ENCODE data around the gene GNB1L. TPM values are rescaled to one million over a fixed set of nuclear protein-coding genes. Genes with fewer than 3 reads are reported as not detected.

GNB1L gene
- total and polyA plus RNA-seq, 7 donors, result 2.5 to 15.0 (median 5.3) TPM

GRCh38 chr22:19810381-19811201, 44.1 kb downstream of the GNB1L start:
- 89 to 95% methylated on average over 23 of the region's 23 CpGs for WGBS, 2 donors
- DNase-seq, result peak; percentile 56
- no peak overlapping the region for H3K4me3 ChIP-seq
- TF ChIP-seq EP300 (IDR thresholded peaks at IDR 0.05) (no peak), POLR2A (IDR thresholded peaks at IDR 0.05) (no peak), POLR2AphosphoS5 (IDR thresholded peaks at IDR 0.05) (no peak), CTCF (IDR thresholded peaks at IDR 0.05) (no peak)
- H3K27me3 ChIP-seq, result no peaks in the 10 kb centered on the region
- H3K27ac ChIP-seq, result no peak overlapping the region
- H3K9me3 ChIP-seq, result no peaks in the 10 kb centered on the region
- H3K36me3 ChIP-seq, result peaks cover 0 to 6% (median 3%) of the 10 kb centered on the region in 4 donors
- intact Hi-C loops (cut with DNase I), result no loop called here
- H3K4me1 ChIP-seq, result no peaks in the 10 kb centered on the region

GRCh38 chr22:19809741-19810140, 44.9 kb downstream of the GNB1L start:
- H3K4me1 ChIP-seq, result no peaks in the 10 kb centered on the region
- H3K36me3 ChIP-seq, result peaks cover 0 to 6% (median 3%) of the 10 kb centered on the region in 4 donors
- intact Hi-C loops (cut with DNase I), result no loop called here
- 94% methylated on average over 3 of the region's 3 CpGs for WGBS, 2 donors
- H3K4me3 ChIP-seq, result no peak overlapping the region
- DNase-seq, result no peak
- no peaks in the 10 kb centered on the region for H3K27me3 ChIP-seq
- no peaks in the 10 kb centered on the region for H3K9me3 ChIP-seq
- TF ChIP-seq POLR2AphosphoS5 (IDR thresholded peaks at IDR 0.05), result no peak
- TF ChIP-seq CTCF (IDR thresholded peaks at IDR 0.05), result no peak
- TF ChIP-seq POLR2A (IDR thresholded peaks at IDR 0.05), result no peak
- TF ChIP-seq EP300 (IDR thresholded peaks at IDR 0.05), result no peak
- H3K27ac ChIP-seq, result no peak overlapping the region

- Histone ChIP-seq H3K4me1 (no peaks in the 10 kb centered on the region), H3K9me3 (no peaks in the 10 kb centered on the region), H3K36me3 (peaks cover 0 to 6% (median 3%) of the 10 kb centered on the region in 4 donors), H3K4me3 (no peak overlapping the region), H3K27me3 (no peaks in the 10 kb centered on the region), H3K27ac (no peak overlapping the region)
- DNase-seq, result no peak
- TF ChIP-seq EP300 (IDR thresholded peaks at IDR 0.05) (no peak), POLR2AphosphoS5 (IDR thresholded peaks at IDR 0.05) (no peak), CTCF (IDR thresholded peaks at IDR 0.05) (no peak), POLR2A (IDR thresholded peaks at IDR 0.05) (no peak)
- intact Hi-C loops (cut with DNase I), result no loop called here
- WGBS, 2 donors, result 86 to 90% methylated on average over 11 of the region's 11 CpGs
Measured at GRCh38 chr22:19808873-19809478, 45.7 kb downstream of the GNB1L start.

GRCh38 chr22:19807914-19808872, 46.5 kb downstream of the GNB1L start:
- Histone ChIP-seq H3K9me3 (no peaks in the 10 kb centered on the region), H3K36me3 (peaks cover 0 to 9% (median 2%) of the 10 kb centered on the region in 4 donors), H3K4me3 (no peak overlapping the region), H3K4me1 (no peaks in the 10 kb centered on the region), H3K27me3 (no peaks in the 10 kb centered on the region), H3K27ac (no peak overlapping the region)
- 95 to 96% methylated on average over 20 of the region's 20 CpGs for WGBS, 2 donors
- TF ChIP-seq POLR2A (IDR thresholded peaks at IDR 0.05), result no peak
- no peak for TF ChIP-seq POLR2AphosphoS5 (IDR thresholded peaks at IDR 0.05)
- TF ChIP-seq EP300 (IDR thresholded peaks at IDR 0.05), result no peak
- TF ChIP-seq CTCF (IDR thresholded peaks at IDR 0.05), result no peak
- DNase-seq, result peak; percentile 40
- intact Hi-C loops (cut with DNase I), result no loop called here
